Lower leg skin (tissue), 3 donors: ENCODE measurements around the gene ZFAND3.

Experiments
- CTCF ChIP-seq, 3 donors: fragments of 450-650 bp; IDR thresholded peaks; one replicate each; pipeline ENCODE4 v1.5.1; 2016; ENCODE audit warnings: antibody characterized with exemption in 3 of 3, mild to moderate bottlenecking in 3 of 3, moderate library complexity in 2 of 3
- POLR2A ChIP-seq, 2 donors: fragments of 450-650 bp; IDR thresholded peaks; one replicate each; pipeline ENCODE4 v1.6.1; 2016 to 2017; ENCODE audit warnings: antibody characterized with exemption in 2 of 2, mild to moderate bottlenecking in 1 of 2, moderate library complexity in 1 of 2

GRCh38 chr6:37779111-37779800 lies 40.3 kb upstream of the ZFAND3 start:
- no peak for TF ChIP-seq CTCF (IDR thresholded peaks at IDR 0.05)
- TF ChIP-seq POLR2A (IDR thresholded peaks at IDR 0.05) = no peak
